ENCODE measurements around the gene DPYSL5.

DNA sequence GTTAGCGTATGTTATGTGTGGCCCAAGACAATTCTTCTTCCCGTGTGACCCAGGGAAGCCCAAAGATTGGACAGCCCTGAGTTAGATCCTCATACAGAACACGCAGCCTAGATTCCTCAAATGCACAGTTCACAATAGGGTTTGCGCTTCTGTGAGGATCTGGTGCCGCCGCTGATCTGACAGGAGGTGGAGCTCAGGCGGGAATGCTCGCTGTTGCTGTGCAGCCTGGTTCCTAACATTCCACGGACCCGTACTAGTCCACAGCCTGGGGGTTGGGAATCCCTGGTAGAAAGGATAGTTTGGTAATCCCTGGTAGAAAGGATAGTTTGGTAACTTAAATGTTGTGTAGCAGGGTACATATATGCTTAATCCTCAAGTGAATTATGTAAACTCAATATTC lies 149.5 kb downstream of the DPYSL5 start:
- TF ChIP-seq, protein P1, sequence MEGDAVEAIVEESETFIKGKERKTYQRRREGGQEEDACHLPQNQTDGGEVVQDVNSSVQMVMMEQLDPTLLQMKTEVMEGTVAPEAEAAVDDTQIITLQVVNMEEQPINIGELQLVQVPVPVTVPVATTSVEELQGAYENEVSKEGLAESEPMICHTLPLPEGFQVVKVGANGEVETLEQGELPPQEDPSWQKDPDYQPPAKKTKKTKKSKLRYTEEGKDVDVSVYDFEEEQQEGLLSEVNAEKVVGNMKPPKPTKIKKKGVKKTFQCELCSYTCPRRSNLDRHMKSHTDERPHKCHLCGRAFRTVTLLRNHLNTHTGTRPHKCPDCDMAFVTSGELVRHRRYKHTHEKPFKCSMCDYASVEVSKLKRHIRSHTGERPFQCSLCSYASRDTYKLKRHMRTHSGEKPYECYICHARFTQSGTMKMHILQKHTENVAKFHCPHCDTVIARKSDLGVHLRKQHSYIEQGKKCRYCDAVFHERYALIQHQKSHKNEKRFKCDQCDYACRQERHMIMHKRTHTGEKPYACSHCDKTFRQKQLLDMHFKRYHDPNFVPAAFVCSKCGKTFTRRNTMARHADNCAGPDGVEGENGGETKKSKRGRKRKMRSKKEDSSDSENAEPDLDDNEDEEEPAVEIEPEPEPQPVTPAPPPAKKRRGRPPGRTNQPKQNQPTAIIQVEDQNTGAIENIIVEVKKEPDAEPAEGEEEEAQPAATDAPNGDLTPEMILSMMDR (IDR thresholded peaks at IDR 0.05; ENCODE audit: extremely low read depth in 1 of 2, insufficient read depth in 1 of 2, low read depth in 1 of 2, low read length in 2 of 2): no peak
- TF ChIP-seq POLR2A (IDR thresholded peaks at IDR 0.05; ENCODE audit: low read depth, low read length) (no peak), EZH2 (IDR thresholded peaks at IDR 0.05; ENCODE audit: borderline replicate concordance, low read depth, low read length, severe bottlenecking) (no peak), MYC (IDR thresholded peaks at IDR 0.05; ENCODE audit: low read depth, low read length) (no peak), POLR2AphosphoS5 (IDR thresholded peaks at IDR 0.05; ENCODE audit: insufficient read depth, low read depth, low read length) (no peak), JUN (IDR thresholded peaks at IDR 0.05; ENCODE audit: borderline replicate concordance, insufficient read depth, insufficient read length, low read depth) (no peak)
- TF ChIP-seq, protein P2, sequence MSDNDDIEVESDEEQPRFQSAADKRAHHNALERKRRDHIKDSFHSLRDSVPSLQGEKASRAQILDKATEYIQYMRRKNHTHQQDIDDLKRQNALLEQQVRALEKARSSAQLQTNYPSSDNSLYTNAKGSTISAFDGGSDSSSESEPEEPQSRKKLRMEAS (IDR thresholded peaks at IDR 0.05; ENCODE audit: insufficient read depth, insufficient read length): no peak
